BE2C (cell line): Measurements from ENCODE around the gene SHC2.
"Not testable (repeated sequence)": the region's sequence is repeated elsewhere in the genome, so short reads cannot be mapped to it uniquely, and the experiment has no call there.

Experiments used
- DNase-seq: peaks from one replicate; pipeline ENCODE4 v3.0.0-alpha.2; 2020
- H3K27me3 ChIP-seq: fragments of 250-450 bp; sonication (Bioruptor Pico); 2 replicates; pipeline ENCODE4 v1.5.1; 2020; ENCODE audit warnings: mild to moderate bottlenecking
- H3K36me3 ChIP-seq: fragments of 250-450 bp; sonication (Bioruptor Pico); 2 replicates; pipeline ENCODE4 v1.5.1; 2020; ENCODE audit warnings: mild to moderate bottlenecking
- H3K4me1 ChIP-seq: fragments of 250-450 bp; sonication (Bioruptor Pico); 2 replicates; pipeline ENCODE4 v1.5.1; 2020
- H3K4me3 ChIP-seq: 2 replicates; pipeline ENCODE4 v1.5.1; 2011; ENCODE audit warnings: low read depth, low read length
- H3K9me3 ChIP-seq: fragments of 250-450 bp; sonication (Bioruptor Pico); 2 replicates; pipeline ENCODE4 v1.5.1; 2020
- TF ChIP-seq, protein P1 (sequence below): IDR thresholded peaks from 2 replicates; pipeline ENCODE4 v1.5.1; 2012; ENCODE audit warnings: mild to moderate bottlenecking, low read depth, low read length

SHC2 gene

GRCh38 chr19:384799-385169 lies 76.0 kb downstream of the SHC2 start:
- Histone ChIP-seq H3K4me3 (no peak overlapping the region), H3K4me1 (no peaks in the 10 kb centered on the region), H3K9me3 (no peaks in the 10 kb centered on the region), H3K36me3 (no peaks in the 10 kb centered on the region), H3K27me3 (no peaks in the 10 kb centered on the region)
- TF ChIP-seq, protein P1, sequence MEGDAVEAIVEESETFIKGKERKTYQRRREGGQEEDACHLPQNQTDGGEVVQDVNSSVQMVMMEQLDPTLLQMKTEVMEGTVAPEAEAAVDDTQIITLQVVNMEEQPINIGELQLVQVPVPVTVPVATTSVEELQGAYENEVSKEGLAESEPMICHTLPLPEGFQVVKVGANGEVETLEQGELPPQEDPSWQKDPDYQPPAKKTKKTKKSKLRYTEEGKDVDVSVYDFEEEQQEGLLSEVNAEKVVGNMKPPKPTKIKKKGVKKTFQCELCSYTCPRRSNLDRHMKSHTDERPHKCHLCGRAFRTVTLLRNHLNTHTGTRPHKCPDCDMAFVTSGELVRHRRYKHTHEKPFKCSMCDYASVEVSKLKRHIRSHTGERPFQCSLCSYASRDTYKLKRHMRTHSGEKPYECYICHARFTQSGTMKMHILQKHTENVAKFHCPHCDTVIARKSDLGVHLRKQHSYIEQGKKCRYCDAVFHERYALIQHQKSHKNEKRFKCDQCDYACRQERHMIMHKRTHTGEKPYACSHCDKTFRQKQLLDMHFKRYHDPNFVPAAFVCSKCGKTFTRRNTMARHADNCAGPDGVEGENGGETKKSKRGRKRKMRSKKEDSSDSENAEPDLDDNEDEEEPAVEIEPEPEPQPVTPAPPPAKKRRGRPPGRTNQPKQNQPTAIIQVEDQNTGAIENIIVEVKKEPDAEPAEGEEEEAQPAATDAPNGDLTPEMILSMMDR: no peak
- no peak for DNase-seq

- no peak overlapping the region for H3K4me3 ChIP-seq
Measured at GRCh38 chr19:383922-384798, 76.7 kb downstream of the SHC2 start.

DNA sequence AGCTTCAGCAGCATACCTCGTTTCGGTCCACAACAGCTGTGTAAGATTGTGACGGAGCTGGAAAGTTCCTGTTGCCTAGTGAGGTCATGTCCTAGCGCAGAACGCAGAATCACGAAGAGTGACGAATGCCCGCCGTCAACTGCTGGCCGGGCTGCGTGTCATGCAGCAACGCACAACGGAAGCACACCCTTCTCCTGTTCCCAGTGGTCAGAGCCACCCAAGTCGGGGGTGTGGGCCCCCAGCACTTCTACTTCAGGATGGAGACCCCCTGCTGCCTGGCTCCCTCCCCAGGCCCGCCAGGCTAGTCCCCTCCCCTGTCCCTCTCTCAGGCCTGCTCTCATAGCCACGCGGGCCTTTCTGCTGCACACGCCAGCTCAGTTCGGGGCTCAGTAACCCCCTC lies 77.8 kb downstream of the SHC2 start:
- H3K36me3 ChIP-seq: no peaks in the 10 kb centered on the region
- H3K4me1 ChIP-seq: no peaks in the 10 kb centered on the region
- no peaks in the 10 kb centered on the region for H3K9me3 ChIP-seq
- DNase-seq: no peak
- H3K27me3 ChIP-seq: no peaks in the 10 kb centered on the region
- TF ChIP-seq, protein P1: no peak
- no peak overlapping the region for H3K4me3 ChIP-seq

More at GRCh38 chr19:383922-384798, 76.7 kb downstream of the SHC2 start:
- no peaks in the 10 kb centered on the region for H3K27me3 ChIP-seq
- H3K36me3 ChIP-seq: no peaks in the 10 kb centered on the region
- TF ChIP-seq, protein P1: peak; percentile 52
- H3K9me3 ChIP-seq: no peaks in the 10 kb centered on the region
- H3K4me1 ChIP-seq: no peaks in the 10 kb centered on the region
- peak; percentile 69 for DNase-seq

GRCh38 chr19:382578-382977 lies 78.3 kb downstream of the SHC2 start:
- not testable (repeated sequence) for H3K27me3 ChIP-seq, H3K9me3 ChIP-seq, H3K36me3 ChIP-seq, DNase-seq, H3K4me1 ChIP-seq, H3K4me3 ChIP-seq

- not testable (repeated sequence) for H3K9me3 ChIP-seq, H3K4me3 ChIP-seq, H3K4me1 ChIP-seq, H3K36me3 ChIP-seq, H3K27me3 ChIP-seq, DNase-seq
Measured at GRCh38 chr19:381901-382300, 78.9 kb downstream of the SHC2 start.

GRCh38 chr19:380618-381219 lies 80.1 kb downstream of the SHC2 start:
- DNase-seq, H3K9me3 ChIP-seq, H3K27me3 ChIP-seq, H3K4me3 ChIP-seq, H3K36me3 ChIP-seq, H3K4me1 ChIP-seq: not testable (repeated sequence)

GRCh38 chr19:379796-380195 lies 81.0 kb downstream of the SHC2 start:
- no peak for DNase-seq
- no peaks in the 10 kb centered on the region for H3K27me3 ChIP-seq
- H3K4me3 ChIP-seq: no peak overlapping the region
- H3K9me3 ChIP-seq: no peaks in the 10 kb centered on the region
- H3K36me3 ChIP-seq: no peaks in the 10 kb centered on the region
- no peaks in the 10 kb centered on the region for H3K4me1 ChIP-seq
- TF ChIP-seq, protein P1: no peak
